ENCODE results near the gene BLM.

- TF ChIP-seq POLR2AphosphoS5 (IDR thresholded peaks at IDR 0.05; ENCODE audit: low read depth, low read length) (no peak), RAD21 (IDR thresholded peaks at IDR 0.05; ENCODE audit: low read length) (no peak), USF1 (IDR thresholded peaks at IDR 0.05; ENCODE audit: borderline replicate concordance, low read depth) (no peak), MAX (IDR thresholded peaks at IDR 0.05; ENCODE audit: low read depth) (no peak), CTCF (IDR thresholded peaks at IDR 0.05) (no peak)
These were observed 1.1 kb downstream of the BLM start for GRCh38 chr15:90718232-90718631.

Data from SK-N-SH (cell line).